Stimulated activated CD4-positive, alpha-beta T cell treated with anti-CD3 and anti-CD28 coated beads, Interleukin-15, amount 100 ng/mL, for 48 hours (primary cell): ENCODE results near the gene SYT7.

Experiments
- DNase-seq, 2 donors: peaks; one replicate each; pipeline ENCODE4 v3.0.0-alpha.2; 2020; ENCODE audit warnings: low read depth in 2 of 2

SYT7 gene

GRCh38 chr11:61585115-61585514, 4.2 kb upstream of the SYT7 start:
- no peak for DNase-seq

GRCh38 chr11:61581931-61582330, 1.1 kb upstream of the SYT7 start:
- no peak for DNase-seq

GRCh38 chr11:61580271-61580888, 496 bp downstream of the SYT7 start:
- DNase-seq = no peak

GRCh38 chr11:61579676-61580270, 1.1 kb downstream of the SYT7 start:
- DNase-seq = no peak

- no peak for DNase-seq
Measured at GRCh38 chr11:61578819-61579675, 1.8 kb downstream of the SYT7 start.

GRCh38 chr11:61577383-61578118, 3.3 kb downstream of the SYT7 start:
- DNase-seq = no peak

- no peak for DNase-seq
Measured at GRCh38 chr11:61575886-61576861, 4.7 kb downstream of the SYT7 start.

GRCh38 chr11:61574611-61575010, 6.3 kb downstream of the SYT7 start:
- no peak for DNase-seq

GRCh38 chr11:61572913-61573312, 8.0 kb downstream of the SYT7 start:
- no peak for DNase-seq

- no peak for DNase-seq
Measured at GRCh38 chr11:61571869-61572268, 9.0 kb downstream of the SYT7 start.

- DNase-seq = no peak
Measured at GRCh38 chr11:61571337-61571736, 9.5 kb downstream of the SYT7 start.

GRCh38 chr11:61569701-61570100, 11.2 kb downstream of the SYT7 start:
- no peak for DNase-seq

- no peak for DNase-seq
Measured at GRCh38 chr11:61569018-61569417, 11.9 kb downstream of the SYT7 start.

GRCh38 chr11:61567286-61568061, 13.4 kb downstream of the SYT7 start:
- peak; percentile 51 to 53 for DNase-seq

GRCh38 chr11:61564936-61565696, 15.8 kb downstream of the SYT7 start:
- DNase-seq = no peak

- no peak for DNase-seq
Measured at GRCh38 chr11:61560751-61561150, 20.1 kb downstream of the SYT7 start.

- no peak for DNase-seq
Measured at GRCh38 chr11:61556621-61557020, 24.3 kb downstream of the SYT7 start.

GRCh38 chr11:61555978-61556377, 24.9 kb downstream of the SYT7 start:
- no peak for DNase-seq
